ENCODE data around the gene GREB1.
"Not testable (repeated sequence)": the region's sequence is repeated elsewhere in the genome, so short reads cannot be mapped to it uniquely, and the experiment has no call there.

Gene GREB1

GRCh38 chr2:11656252-11656651 lies 122.4 kb downstream of the GREB1 start:
- TF ChIP-seq, protein P1, sequence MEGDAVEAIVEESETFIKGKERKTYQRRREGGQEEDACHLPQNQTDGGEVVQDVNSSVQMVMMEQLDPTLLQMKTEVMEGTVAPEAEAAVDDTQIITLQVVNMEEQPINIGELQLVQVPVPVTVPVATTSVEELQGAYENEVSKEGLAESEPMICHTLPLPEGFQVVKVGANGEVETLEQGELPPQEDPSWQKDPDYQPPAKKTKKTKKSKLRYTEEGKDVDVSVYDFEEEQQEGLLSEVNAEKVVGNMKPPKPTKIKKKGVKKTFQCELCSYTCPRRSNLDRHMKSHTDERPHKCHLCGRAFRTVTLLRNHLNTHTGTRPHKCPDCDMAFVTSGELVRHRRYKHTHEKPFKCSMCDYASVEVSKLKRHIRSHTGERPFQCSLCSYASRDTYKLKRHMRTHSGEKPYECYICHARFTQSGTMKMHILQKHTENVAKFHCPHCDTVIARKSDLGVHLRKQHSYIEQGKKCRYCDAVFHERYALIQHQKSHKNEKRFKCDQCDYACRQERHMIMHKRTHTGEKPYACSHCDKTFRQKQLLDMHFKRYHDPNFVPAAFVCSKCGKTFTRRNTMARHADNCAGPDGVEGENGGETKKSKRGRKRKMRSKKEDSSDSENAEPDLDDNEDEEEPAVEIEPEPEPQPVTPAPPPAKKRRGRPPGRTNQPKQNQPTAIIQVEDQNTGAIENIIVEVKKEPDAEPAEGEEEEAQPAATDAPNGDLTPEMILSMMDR (conservative IDR thresholded peaks at IDR 0.05; ENCODE audit: low read depth, low read length): no peak
- DNase-seq (ENCODE audit: low read depth): no peak
- no peak overlapping the region for H3K4me3 ChIP-seq (ENCODE audit: low read depth, low read length)

- H3K4me3 ChIP-seq (ENCODE audit: low read depth, low read length): no peak overlapping the region
- DNase-seq (ENCODE audit: low read depth): no peak
- TF ChIP-seq, protein P1 (conservative IDR thresholded peaks at IDR 0.05; ENCODE audit: low read depth, low read length): no peak
Observed at GRCh38 chr2:11656671-11657101, 122.8 kb downstream of the GREB1 start.

GRCh38 chr2:11657195-11657594 lies 123.3 kb downstream of the GREB1 start:
- H3K4me3 ChIP-seq (ENCODE audit: low read depth, low read length): no peak overlapping the region
- DNase-seq (ENCODE audit: low read depth): no peak
- TF ChIP-seq, protein P1 (conservative IDR thresholded peaks at IDR 0.05; ENCODE audit: low read depth, low read length): no peak

GRCh38 chr2:11657646-11658045 lies 123.8 kb downstream of the GREB1 start:
- TF ChIP-seq, protein P1 (conservative IDR thresholded peaks at IDR 0.05; ENCODE audit: low read depth, low read length): no peak
- DNase-seq (ENCODE audit: low read depth): no peak
- H3K4me3 ChIP-seq (ENCODE audit: low read depth, low read length): no peak overlapping the region

- no peak for DNase-seq (ENCODE audit: low read depth)
- H3K4me3 ChIP-seq (ENCODE audit: low read depth, low read length): no peak overlapping the region
- TF ChIP-seq, protein P1 (conservative IDR thresholded peaks at IDR 0.05; ENCODE audit: low read depth, low read length): no peak
Observed at GRCh38 chr2:11658208-11659114, 124.6 kb downstream of the GREB1 start.

- no peak for DNase-seq (ENCODE audit: low read depth)
- TF ChIP-seq, protein P1 (conservative IDR thresholded peaks at IDR 0.05; ENCODE audit: low read depth, low read length): no peak
- no peak overlapping the region for H3K4me3 ChIP-seq (ENCODE audit: low read depth, low read length)
Observed at GRCh38 chr2:11659115-11659475, 125.2 kb downstream of the GREB1 start.

DNA sequence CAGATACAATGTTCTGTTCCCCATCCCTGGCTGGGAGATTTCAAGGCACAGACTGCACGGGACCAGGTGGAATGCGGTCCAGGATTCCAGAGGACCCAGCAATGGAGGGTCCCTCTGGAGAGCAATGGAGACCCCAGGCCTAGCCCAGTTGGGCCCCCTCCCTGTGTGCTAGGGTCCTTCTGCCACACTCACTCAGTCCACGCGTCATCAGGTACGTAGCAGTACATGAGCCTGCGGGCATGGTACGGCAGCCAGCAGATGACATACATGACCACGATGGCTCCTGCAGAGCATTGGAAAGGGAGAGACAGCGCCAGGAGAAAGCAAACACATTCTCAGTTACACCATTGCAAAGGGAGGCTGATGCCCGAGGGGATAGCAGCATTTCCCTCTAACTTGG lies 126.0 kb downstream of the GREB1 start:
- no peak overlapping the region for H3K4me3 ChIP-seq (ENCODE audit: low read depth, low read length)
- TF ChIP-seq, protein P1 (conservative IDR thresholded peaks at IDR 0.05; ENCODE audit: low read depth, low read length): no peak
- DNase-seq (ENCODE audit: low read depth): no peak

- not testable (repeated sequence) for DNase-seq (ENCODE audit: low read depth)
Observed at GRCh38 chr2:11660396-11660795, 126.6 kb downstream of the GREB1 start.

More at GRCh38 chr2:11660396-11660795, 126.6 kb downstream of the GREB1 start:
- H3K4me3 ChIP-seq (ENCODE audit: low read depth, low read length): not testable (repeated sequence)

All from choroid plexus epithelial cell (primary cell).